ENCODE measurements around the gene LRRIQ1.
"Not testable (repeated sequence)": the region's sequence is repeated elsewhere in the genome, so short reads cannot be mapped to it uniquely, and the experiment has no call there.

LRRIQ1 gene, protein sequence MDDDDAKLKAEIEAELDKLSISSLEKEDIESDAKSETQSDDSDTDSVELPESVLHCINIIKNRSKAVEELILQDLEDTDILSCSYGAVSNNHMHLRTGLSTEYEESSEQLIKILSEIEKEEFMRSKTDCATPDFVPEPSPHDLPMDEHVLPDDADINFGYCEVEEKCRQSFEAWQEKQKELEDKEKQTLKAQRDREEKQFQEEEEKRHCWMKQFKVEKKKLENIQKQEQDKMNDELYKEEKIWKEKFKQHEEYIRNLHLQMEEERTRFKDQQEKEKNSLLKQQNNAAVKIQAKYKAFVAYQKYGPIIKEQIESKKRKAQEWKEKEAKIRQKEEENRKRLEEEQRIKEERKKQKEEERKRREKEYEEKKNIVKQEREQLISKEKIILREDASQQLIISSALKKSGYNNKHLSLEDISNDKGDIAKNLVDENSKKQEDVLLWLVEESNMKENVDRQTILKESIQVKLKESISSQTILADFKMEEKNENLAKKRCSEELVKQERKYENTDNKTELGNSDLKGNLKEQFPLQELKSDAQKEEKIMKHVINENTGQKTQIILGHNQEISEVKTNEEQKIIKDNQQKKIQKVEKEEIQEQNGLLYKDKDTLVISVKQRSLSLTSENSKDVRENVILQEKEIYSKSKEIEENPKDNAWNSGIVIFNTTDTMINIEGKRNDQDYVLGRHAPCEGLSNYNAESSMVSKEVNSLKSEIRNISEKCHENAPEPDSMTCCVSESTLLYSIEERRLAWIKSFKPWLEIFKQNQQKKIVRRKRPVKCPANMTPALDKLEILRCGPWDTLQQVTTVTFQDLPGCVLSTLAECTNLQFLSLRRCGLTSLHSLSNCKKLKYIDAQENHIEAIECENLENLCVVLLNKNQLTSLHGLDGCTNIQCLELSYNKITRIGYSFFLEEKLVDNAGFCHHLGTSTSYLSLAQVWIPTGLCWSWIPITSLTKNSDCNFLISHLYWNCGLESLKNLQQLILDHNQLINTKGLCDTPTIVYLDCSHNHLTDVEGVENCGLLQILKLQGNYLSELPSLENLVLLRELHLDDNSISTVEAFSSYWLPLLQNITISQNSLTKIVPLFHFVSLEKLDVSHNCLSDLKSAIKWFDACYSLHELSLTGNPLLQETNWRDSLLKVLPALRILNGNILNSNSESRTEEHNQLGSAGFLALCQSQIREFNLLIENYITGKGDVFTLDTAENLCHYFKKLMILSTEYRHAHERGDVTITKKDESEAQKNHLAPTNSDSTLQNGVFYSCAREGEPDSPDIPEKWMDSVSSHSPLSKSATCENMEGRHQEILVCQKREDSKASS (N-terminal part only)

DNA sequence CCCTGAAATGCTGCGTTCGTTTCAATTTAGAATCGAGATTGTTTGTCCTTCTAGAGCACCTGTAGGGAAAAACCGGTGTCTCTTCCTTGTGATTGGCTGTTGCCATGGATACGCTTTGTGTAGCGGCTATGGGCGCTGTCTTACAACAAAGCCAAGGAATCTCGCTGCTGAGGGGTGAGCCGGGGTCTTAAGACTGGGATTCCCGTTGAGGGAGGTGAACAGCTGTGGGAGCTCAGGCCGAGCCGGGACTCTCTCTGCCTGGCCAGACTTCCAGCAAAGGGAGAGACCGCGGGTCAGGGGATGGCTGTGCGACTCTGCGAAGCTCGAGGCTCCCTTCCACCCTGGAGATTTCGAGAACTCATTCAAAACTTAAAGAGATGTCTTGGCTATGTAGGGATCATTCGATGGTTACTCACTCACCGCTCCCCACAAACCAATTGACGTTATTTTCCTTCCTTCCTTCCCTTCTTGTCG lies at the start of gene LRRIQ1, which contains the start of gene TSPAN19:
TSS of gene LRRIQ1 (plus strand) at position 118 of the 474 bp plus-strand sequence. CDS start 1,826 bp downstream, outside the sequence.
TSS of gene TSPAN19 (minus strand) at position 44 of the 474 bp plus-strand sequence. CDS start 6,331 bp downstream, outside the sequence.
- no peak for DNase-seq (ENCODE audit: low read depth in 1 of 2, low spot score in 1 of 2)

DNA sequence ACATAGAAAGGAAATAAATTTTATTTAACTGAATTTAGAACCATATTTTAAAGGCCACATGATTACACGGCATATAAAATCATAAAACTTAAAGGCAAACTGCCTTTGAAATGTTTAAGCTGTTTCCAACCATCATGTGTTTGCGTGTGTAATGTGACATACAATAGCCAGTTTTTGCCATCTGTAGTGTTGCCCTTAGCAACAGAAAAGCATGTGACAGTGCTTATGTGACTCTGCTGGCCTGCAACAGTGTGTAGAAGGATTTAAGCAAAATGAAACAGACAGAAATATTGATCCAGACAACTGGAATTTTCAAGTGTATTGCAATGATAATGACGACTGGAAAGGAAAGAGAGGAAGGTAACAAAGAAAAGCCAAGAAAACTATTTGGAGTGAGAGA lies 49.6 kb upstream of the LRRIQ1 start:
- no peak for DNase-seq (ENCODE audit: low read depth in 1 of 2, low spot score in 1 of 2)

DNA sequence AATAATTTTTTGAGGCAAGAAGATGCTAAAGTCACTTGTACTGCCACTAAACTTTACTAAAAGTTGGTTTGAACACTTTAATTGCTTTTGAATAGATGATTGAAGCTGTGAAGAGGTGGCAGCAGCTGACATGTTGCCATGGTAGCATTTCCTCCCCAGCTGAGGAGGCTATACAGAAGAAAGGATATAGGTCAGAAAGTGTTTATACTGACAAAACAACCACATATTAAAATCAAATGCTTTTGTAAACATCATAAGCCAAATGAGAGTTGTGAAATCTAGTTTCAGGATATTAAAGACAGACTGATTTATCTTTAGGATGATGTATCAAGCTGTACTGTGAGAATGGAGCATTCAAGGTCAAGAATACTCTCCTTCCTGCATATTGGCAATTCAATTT lies 41.7 kb upstream of the LRRIQ1 start:
- DNase-seq (ENCODE audit: low read depth in 1 of 2, low spot score in 1 of 2) = no peak

DNA sequence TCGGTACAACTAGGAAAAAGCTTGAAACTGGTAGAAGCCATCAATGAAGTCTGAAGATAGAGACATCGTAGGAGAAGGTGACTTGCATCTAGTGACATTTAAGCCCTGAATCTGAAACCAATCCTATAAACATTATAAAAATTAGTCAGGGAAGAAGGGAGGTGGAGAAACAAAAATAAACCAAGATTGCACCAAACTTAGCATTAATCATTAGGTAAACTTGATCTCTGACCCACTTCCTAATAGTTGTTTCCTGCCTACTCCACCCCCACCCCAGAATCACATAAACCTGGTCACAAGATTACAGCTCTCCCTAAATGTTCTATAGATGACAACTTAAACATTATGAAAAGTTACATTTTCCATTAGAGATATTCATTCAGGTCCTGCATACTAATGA lies 40.5 kb upstream of the LRRIQ1 start:
- no peak for DNase-seq (ENCODE audit: low read depth in 1 of 2, low spot score in 1 of 2)

DNA sequence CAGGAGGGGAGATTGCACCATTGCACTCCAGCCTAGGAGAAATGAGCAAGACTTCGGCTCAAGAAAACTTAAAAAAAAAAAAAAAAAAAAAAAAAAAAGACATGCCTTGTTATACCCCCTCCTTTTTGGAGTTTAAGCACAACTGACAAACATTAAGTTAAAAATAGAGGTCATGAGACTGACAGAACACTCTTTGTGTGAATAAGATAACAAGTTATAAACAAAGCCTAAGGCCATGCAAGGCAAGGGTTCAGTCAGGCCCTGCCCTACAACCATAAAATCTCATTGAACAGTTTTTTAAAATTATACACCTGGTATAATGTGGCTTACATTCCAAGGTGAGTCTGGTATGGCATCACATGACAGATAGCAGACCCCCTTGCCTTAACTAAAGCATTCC lies 39.4 kb upstream of the LRRIQ1 start:
- DNase-seq (ENCODE audit: low read depth in 1 of 2, low spot score in 1 of 2) = no peak

DNA sequence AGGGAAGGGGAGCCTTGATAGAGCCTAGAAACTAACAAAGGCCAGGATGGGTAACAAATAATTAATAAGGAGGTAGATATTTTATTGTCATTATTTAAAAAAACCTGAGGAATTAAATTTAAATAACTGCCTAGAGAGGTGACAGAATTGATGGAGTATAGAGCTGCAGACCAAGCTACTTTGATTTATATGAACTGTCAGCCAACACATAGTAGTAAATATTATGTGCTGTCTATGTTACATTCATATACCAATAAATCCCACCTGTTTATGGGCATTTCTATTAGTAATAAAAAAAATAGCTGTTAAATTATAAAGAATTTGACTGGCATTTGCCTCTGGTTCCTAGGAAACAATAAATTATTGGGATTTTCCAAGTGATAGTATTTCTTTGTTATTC lies 37.8 kb upstream of the LRRIQ1 start:
- DNase-seq (ENCODE audit: low read depth in 1 of 2, low spot score in 1 of 2) = no peak

DNA sequence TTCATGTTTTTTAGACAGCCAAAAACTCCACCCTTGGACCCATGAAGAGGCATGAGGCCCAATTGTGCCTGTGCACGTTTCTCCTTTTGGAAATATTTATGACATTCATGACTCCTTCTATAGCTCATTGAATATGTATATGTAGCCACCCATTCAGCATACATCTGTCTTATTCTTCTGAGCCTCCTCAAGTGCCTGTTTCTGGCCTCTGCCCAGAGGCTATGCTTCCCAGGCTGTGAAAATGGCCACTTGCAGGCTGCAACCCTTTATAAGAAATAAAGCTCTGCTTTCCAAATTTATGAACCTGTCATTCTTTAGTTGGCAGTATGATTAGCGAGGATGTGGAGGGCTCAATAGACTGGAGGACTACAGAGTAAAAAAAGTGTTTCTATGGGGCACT lies 35.4 kb upstream of the LRRIQ1 start:
- no peak for DNase-seq (ENCODE audit: low read depth in 1 of 2, low spot score in 1 of 2)

DNA sequence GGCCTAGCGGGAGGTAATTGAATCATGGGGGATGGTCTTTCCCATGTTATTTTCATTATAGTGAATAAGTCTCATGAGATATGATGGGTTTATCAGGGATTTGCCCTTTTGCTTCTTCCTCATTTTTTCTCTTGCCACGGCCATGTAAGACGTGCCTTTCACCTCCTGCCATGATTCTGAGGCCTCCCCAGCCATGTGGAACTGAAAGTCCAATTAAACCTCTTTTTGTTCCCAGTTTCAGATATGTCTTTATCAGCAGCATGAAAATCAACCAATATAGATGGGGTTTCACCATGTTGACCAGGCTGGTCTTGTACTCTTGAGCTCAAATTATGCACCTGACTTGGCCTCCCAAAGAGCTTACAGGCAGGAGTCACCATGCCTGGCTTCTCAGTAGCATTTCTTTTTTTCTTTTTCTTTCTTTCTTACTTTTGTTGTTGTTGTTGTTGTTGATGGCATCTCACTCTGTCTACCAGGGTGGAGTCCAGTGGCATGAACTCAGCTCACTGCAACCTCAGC lies 33.3 kb upstream of the LRRIQ1 start:
- no peak for DNase-seq (ENCODE audit: low read depth in 1 of 2, low spot score in 1 of 2)

DNA sequence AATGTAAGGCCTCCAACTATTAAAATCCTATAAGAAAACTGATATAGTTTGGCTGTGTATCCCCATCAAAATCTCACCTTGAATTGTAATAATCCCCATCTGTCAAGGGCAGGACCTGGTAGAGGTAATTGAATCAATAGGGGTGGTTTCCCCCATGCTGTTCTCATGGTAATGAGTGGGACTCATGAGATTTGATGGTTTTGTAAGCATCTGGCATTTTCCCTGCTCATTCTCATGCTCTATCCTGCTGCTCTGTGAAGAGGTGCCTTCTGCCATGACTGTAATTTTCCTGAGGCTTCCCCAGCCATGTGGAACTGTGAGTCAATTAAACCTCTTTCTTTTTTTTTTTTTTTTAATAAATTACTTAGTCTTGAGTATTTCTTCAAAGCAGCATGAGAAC lies 31.9 kb upstream of the LRRIQ1 start:
- no peak for DNase-seq (ENCODE audit: low read depth in 1 of 2, low spot score in 1 of 2)

DNA sequence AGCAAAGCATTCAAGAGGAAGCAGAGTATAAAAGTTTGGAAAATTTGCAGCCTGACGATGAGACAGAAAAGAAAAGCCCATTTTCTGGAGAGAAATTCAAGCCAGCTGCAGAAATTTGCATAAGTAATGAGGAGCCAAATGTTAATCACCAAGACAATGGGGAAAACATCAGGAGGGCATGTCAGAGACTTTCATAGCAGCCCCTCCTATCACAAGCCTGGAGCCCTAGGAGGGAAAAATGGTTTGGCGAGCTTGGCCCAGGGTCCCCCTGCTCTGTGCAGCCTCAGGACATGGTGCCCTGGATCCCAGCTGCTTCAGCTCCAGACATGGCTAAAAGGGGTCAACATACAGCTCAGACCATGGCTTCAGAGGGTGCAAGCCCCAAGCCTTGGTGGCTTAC lies 31.1 kb upstream of the LRRIQ1 start:
- not testable (repeated sequence) for DNase-seq (ENCODE audit: low read depth in 1 of 2, low spot score in 1 of 2)

DNA sequence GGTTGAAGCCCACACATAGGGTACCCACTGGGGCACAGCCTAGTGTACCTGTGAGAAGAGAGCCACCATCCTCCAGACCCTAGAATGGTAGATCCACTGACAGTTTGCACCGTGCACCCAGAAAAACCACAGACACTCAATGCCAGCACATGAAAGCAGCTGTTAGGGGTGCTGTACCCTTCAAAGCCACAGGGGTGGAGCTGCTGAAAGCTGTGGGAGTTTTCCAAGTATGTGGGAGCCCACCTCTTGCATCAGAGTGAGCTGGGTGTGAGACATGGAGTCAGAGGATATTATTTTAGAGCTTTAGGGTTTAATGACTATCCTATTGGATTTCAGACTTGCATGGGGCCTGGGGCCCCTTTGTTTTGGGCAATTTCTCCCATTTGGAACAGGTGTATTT lies 30.5 kb upstream of the LRRIQ1 start:
- DNase-seq (ENCODE audit: low read depth in 1 of 2, low spot score in 1 of 2) = no peak

DNA sequence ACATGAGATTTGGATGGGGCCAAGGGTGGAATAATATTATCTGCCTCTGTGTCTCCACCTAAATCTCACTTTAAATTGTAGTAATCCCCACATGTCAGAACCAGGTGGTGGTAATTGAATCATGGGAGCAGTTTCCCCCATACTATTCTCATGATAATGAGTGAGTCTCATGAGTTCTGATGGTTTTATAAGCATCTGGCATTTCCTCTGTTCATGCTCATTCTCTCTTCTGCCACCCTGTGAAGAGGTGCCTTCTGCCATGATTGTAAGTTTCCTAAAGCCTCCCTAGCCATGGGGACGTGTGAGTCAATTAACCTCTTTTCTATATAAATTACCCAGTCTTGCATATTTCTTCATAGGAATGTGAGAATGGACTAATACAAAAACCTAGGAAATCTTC lies 29.9 kb upstream of the LRRIQ1 start:
- DNase-seq (ENCODE audit: low read depth in 1 of 2, low spot score in 1 of 2) = no peak

DNA sequence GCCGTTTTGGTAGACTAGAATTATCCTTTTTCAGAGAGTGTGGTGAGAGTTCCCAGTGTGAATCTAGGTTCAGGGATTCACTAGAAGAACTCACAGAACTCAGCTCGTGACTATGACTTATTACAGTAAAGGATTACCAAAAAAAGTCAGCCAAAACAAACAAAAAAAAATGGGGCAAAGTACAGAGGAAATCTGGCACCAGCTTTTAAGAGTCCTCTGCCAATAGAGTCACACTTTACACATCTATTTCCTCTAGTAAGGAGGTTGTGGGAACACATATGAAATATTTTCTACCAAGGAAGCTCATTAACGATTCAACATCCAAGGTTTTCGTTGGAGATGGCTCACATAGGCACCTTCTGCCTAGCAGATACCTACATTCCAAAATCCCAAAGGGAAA lies 28.3 kb upstream of the LRRIQ1 start:
- DNase-seq (ENCODE audit: low read depth in 1 of 2, low spot score in 1 of 2) = no peak

DNA sequence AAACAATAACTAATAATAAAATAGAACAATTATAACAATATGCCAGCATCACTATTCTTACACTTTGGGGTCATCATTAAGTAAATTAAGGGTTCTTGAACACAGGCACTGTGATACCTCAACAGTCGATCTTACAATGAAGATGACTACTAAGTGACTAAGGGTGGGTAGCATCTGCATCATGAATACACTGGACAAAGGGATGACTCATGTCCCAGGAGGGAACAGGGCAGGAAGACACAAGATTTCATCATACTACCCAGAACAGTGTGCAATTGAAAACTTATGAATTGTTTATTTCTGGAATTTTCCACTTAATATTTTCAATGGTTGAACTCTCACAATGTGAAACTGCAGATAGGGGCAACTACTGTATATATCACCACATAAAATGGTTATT lies 19.7 kb upstream of the LRRIQ1 start:
- no peak for DNase-seq (ENCODE audit: low read depth in 1 of 2, low spot score in 1 of 2)

DNA sequence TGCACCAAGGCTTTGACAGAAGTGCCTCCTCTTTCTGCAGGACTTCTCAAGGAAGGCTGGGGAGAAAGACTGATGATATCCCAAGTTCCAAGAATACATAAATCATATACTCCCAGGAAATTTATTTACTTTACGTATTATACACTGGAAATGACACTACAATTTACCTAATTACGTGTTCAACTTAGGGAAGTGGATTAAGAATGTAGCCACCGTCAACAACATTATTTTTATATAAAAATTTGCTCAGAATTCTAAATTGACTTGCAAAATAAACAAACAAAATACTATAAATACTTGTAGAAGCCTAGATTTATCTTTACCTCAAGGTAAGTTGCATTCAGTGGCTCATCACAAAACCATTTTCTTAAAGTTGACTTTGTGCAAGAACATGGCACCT lies 19.0 kb upstream of the LRRIQ1 start:
- no peak for DNase-seq (ENCODE audit: low read depth in 1 of 2, low spot score in 1 of 2)

DNA sequence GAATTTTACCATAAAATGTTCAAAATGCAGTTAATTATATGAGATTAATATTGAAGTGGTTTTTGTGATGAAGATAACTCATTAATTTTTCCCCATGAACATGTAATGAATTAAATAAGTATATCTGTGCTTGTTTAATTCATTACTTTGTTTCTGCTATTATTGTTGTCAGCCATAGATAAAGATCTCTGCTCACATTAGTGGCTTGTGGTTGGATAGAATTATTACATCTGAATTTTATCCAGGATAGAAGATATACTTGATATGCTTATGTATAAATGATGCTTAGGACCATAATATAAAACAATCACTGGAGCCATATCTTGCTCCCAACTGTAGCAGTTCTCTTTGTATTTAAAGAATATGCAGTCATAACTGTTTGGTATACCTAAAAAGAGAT lies 18.5 kb upstream of the LRRIQ1 start:
- DNase-seq (ENCODE audit: low read depth in 1 of 2, low spot score in 1 of 2) = no peak

DNA sequence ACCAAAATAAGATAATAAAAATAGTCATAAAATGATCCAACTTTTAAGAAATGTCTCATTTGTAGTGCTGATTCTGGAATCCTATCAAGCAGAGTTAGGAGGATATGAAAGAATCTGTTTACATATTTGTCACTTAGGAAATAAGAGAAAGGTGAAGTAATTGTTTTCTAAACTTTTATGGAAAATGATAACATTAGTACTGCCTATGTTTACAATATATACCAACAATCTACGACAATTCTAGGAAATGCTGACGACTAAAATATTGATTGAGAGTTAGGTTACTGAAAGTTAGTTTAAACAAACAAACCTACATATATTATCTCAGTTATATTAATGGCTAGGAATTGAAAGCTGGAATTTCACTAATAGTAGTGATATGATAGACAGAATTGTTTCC lies 18.1 kb upstream of the LRRIQ1 start:
- no peak for DNase-seq (ENCODE audit: low read depth in 1 of 2, low spot score in 1 of 2)

DNA sequence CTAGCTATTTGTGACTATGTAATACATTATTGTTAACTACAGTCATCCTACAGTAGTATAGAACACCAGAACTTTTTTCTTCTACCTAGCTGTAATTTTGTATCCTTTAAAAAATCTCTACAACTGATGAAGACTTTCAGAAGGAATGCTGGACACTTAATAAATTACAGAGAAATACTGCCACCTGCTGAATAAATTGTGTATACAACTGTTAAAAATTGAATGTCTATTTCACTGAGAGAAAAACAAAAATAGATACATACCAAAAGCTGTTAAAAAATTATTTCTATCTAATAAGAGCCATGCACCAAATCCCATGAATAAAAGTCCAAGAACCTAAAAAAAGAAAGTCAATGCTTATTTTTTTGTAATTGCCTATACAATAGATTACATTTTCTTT lies 6.7 kb upstream of the LRRIQ1 start:
- DNase-seq (ENCODE audit: low read depth in 1 of 2, low spot score in 1 of 2) = no peak

DNA sequence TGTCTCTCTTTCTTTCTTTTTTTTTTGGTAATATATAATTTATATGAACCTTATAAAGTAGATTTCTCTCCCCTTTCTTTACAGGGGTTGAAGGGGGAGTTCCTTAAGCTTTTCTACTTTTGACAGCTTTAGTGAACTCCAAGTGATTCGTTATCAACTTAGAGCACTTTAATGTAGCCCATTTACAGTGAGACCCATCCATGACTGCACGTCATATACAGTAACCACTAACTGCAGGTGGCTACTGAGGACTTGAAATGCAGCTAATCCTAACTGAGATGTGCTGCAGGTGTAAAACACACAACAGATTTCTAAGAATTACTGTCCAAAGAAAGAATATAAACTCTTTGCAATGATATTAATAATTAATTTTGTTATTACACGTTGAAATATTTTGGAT lies 582 bp downstream of the LRRIQ1 start:
- no peak for DNase-seq (ENCODE audit: low read depth in 1 of 2, low spot score in 1 of 2)

DNA sequence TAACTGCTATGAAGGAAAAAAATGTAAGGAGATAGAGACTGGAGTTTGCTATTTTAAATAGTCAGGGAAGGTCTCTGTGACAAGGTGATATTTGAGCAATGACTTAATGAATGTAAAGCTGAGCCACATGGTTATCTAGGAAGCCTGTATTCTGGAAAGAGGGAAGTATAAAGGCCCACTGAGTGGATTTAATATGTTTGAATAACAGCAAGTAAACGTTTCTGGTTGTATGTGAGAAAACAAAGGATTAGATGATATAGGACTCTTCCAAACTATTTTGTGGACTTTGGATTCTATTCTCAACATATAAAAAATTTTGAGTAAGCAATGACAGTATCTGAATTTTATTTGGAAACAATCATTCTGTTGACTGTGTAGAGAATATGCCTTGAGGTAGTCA lies 5.2 kb downstream of the LRRIQ1 start:
- no peak for DNase-seq (ENCODE audit: low read depth in 1 of 2, low spot score in 1 of 2)

DNA sequence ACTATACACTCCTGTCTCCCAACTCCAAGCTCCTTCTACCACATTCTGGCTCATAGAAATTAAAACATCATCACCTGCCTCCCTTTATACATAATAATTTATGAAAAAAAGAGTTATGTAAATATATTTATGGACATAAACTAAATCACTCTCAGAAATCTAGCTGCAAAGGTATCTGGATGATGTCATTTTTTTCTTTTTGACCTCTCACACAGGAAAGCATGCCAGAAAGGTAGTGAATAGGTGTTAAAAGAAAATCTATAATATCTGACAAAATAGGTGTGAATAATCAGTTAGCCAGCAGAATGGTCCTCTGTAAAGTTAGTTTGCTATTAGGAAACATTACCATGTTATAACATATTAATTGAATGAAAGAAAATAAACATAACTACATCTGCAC lies 7.7 kb downstream of the LRRIQ1 start:
- no peak for DNase-seq (ENCODE audit: low read depth in 1 of 2, low spot score in 1 of 2)

All from stimulated activated CD4-positive, alpha-beta T cell treated with anti-CD3 and anti-CD28 coated beads, Interleukin-15, amount 100 ng/mL, for 1 hour (primary cell).